ENCODE measurements around the gene ASXL1. TPM values are rescaled to one million over a fixed set of nuclear protein-coding genes. Genes with fewer than 3 reads are reported as not detected.

Gene ASXL1
- total and polyA plus RNA-seq, 10 of the 15 experiments (the other 5 are each of a cell fraction or from before 2014, with no cell fraction given), result 11.0 to 87.6 (median 56.8) TPM

DNA sequence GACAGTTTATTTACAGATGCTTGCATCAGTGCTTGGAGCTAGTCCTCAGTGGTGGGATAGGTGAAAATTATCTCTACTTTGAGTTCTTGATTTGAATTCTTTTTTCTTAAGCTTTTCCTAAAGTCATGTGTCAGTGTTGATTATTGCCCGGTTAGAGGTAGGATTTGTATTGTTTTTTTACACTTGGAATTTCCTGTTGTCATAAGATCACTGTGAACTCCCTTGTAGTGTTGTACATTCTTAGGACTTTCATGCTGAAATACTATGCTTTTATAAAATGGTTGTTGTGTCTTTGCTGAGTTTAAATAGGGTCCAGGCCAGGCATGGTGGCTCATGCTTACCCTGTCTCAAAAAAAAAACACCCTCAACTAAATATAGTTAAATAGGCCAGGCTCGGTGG lies 20.3 kb downstream of the ASXL1 start:
- H3K27ac ChIP-seq (ENCODE audit: control insufficient read depth, insufficient read depth), result no peak overlapping the region
- no peaks in the 10 kb centered on the region; the same call in none of the 2 replicates for H3K79me2 ChIP-seq (ENCODE audit: control insufficient read depth, insufficient read depth, low read length)
- intact Hi-C loops (cut with micrococcal nuclease; ENCODE audit: unreplicated experiment) (no loop called here), in situ Hi-C loops (cut with MboI) (no loop called here)
- 78% methylated on average over 2 of the region's 2 CpGs for WGBS (ENCODE audit: insufficient coverage, insufficient replicate concordance, low lambda C conversion rate, missing lambda C conversion rate)
- H4K20me1 ChIP-seq (ENCODE audit: control insufficient read depth, insufficient read depth), result no peaks in the 10 kb centered on the region
- no TSS peak for BruUV-seq (replicated peaks)
- no peak for FAIRE-seq
- no peak overlapping the region for H2AFZ ChIP-seq (ENCODE audit: control insufficient read depth, low read depth, low read length)
- H3K27me3 ChIP-seq (replicated peaks in 1 of 2; ENCODE audit: control insufficient read depth in 2 of 2, insufficient read depth in 2 of 2, low read length in 1 of 2), result no peaks in the 10 kb centered on the region
- no peak overlapping the region for H3K9ac ChIP-seq (ENCODE audit: control insufficient read depth, insufficient read depth, low read length)
- ChIA-PET POLR2A (interaction anchor here (0.6 to 0.8 kb wide), 2 partner anchors 198 to 225 kb away, joined by 3 to 4 read pairs; no protein-coding TSS in a partner anchor), SMC1A (ENCODE audit: uncharacterized antibody, unreplicated experiment) (interaction anchor here (0.6 to 1.5 kb wide), 3 partner anchors 9 to 13 kb away, joined by 3 to 5 read pairs (median 3); no protein-coding TSS in a partner anchor), CTCF (no interaction called here), RAD21 (ENCODE audit: unreplicated experiment) (no interaction called here)
- H3K36me3 ChIP-seq (ENCODE audit: control insufficient read depth in 2 of 2, insufficient read depth in 2 of 2, low read length in 1 of 2), result peaks cover 2 to 14% of the 10 kb centered on the region in 2 experiments; a peak in 3 of 4 replicates
- no peak overlapping the region for H3K4me2 ChIP-seq (ENCODE audit: control insufficient read depth, insufficient read depth)
- no peaks in the 10 kb centered on the region for H3K9me3 ChIP-seq (replicated peaks; ENCODE audit: control insufficient read depth, insufficient read depth, low read length)
- no peak for ATAC-seq
- H3K4me3 ChIP-seq, result no peak overlapping the region
- H3K4me1 ChIP-seq (ENCODE audit: control insufficient read depth, insufficient read depth, low read length), result no peaks in the 10 kb centered on the region
- no peak for DNase-seq (ENCODE audit: low read depth, low spot score)
- TF ChIP-seq SREBF2 (IDR thresholded peaks at IDR 0.05; ENCODE audit: low read length) (no peak), HDGF (IDR thresholded peaks at IDR 0.05) (no peak), SUZ12 (IDR thresholded peaks at IDR 0.05; ENCODE audit: unreplicated experiment) (no peak), ZNF217 (IDR thresholded peaks at IDR 0.05) (no peak), NR2C1 (IDR thresholded peaks at IDR 0.05) (no peak), ZNF622 (IDR thresholded peaks at IDR 0.05) (no peak), RELB (IDR thresholded peaks at IDR 0.05; ENCODE audit: low read depth) (no peak), PRDM15 (CRISPR knock-in tag; IDR thresholded peaks at IDR 0.05) (no peak), ZBTB33 (IDR thresholded peaks at IDR 0.05) (no peak), SIN3A (IDR thresholded peaks at IDR 0.05; ENCODE audit: low read depth, low read length) (no peak), FOS (IDR thresholded peaks at IDR 0.05; ENCODE audit: borderline replicate concordance, extremely low read depth, insufficient read length) (no peak), STAT3 (IDR thresholded peaks at IDR 0.05; ENCODE audit: low read depth, low read length) (no peak)
- TF ChIP-seq, protein P1, sequence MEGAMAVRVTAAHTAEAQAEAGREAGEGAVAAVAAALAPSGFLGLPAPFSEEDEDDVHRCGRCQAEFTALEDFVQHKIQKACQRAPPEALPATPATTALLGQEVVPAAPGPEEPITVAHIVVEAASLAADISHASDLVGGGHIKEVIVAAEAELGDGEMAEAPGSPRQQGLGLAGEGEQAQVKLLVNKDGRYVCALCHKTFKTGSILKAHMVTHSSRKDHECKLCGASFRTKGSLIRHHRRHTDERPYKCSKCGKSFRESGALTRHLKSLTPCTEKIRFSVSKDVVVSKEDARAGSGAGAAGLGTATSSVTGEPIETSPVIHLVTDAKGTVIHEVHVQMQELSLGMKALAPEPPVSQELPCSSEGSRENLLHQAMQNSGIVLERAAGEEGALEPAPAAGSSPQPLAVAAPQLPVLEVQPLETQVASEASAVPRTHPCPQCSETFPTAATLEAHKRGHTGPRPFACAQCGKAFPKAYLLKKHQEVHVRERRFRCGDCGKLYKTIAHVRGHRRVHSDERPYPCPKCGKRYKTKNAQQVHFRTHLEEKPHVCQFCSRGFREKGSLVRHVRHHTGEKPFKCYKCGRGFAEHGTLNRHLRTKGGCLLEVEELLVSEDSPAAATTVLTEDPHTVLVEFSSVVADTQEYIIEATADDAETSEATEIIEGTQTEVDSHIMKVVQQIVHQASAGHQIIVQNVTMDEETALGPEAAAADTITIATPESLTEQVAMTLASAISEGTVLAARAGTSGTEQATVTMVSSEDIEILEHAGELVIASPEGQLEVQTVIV (IDR thresholded peaks at IDR 0.05; ENCODE audit: borderline replicate concordance, partially characterized antibody), result no peak
